ENCODE results near the gene PIP4P1. TPM values are rescaled to one million over a fixed set of nuclear protein-coding genes. Genes with fewer than 3 reads are reported as not detected.
A peak's percentile ranks its signal among the peaks of the same experiment; 100 is the strongest.
"Not testable (repeated sequence)": the region's sequence is repeated elsewhere in the genome, so short reads cannot be mapped to it uniquely, and the experiment has no call there.

Gene PIP4P1
- total RNA-seq, 4 donors from 2014 or later: 12.2 to 23.2 (median 20.1) TPM

GRCh38 chr14:20458031-20458789 lies 3.0 kb downstream of the PIP4P1 start:
- ATAC-seq: no peak
- peaks cover 2 to 39% of the 10 kb centered on the region in 2 donors for H3K36me3 ChIP-seq
- no peaks in the 10 kb centered on the region for H3K9me3 ChIP-seq
- H3K27ac ChIP-seq: peak overlapping the region in 2 of 4 donors; percentile 25 to 47
- WGBS, 2 donors (ENCODE audit: low coverage in 1 of 2): 57 to 83% methylated on average over 1 to 7 of the region's 8 CpGs
- peaks cover 9 to 63% (median 27%) of the 10 kb centered on the region in 3 donors for H3K4me1 ChIP-seq
- H3K27me3 ChIP-seq: no peaks in the 10 kb centered on the region
- TF ChIP-seq POLR2AphosphoS5 (IDR thresholded peaks at IDR 0.05) (no peak), EP300 (IDR thresholded peaks at IDR 0.05) (no peak), POLR2A (IDR thresholded peaks at IDR 0.05) (no peak), CTCF (IDR thresholded peaks at IDR 0.05) (no peak)
- H3K4me3 ChIP-seq: no peak overlapping the region

GRCh38 chr14:20456971-20457370 lies 4.3 kb downstream of the PIP4P1 start:
- no peak for TF ChIP-seq POLR2AphosphoS5 (IDR thresholded peaks at IDR 0.05)
- TF ChIP-seq CTCF (IDR thresholded peaks at IDR 0.05): no peak
- TF ChIP-seq EP300 (IDR thresholded peaks at IDR 0.05): no peak
- no peak for TF ChIP-seq POLR2A (IDR thresholded peaks at IDR 0.05)
- ATAC-seq: no peak
- WGBS, 2 donors (ENCODE audit: low coverage in 1 of 2): 64 to 86% methylated on average over 8 to 11 of the region's 13 CpGs

GRCh38 chr14:20455355-20456300 lies 5.6 kb downstream of the PIP4P1 start:
- Histone ChIP-seq H3K36me3 (peaks cover 2 to 60% of the 10 kb centered on the region in 2 donors), H3K27ac (peak overlapping the region; percentile 81 to 97 (median 94)), H3K9me3 (no peaks in the 10 kb centered on the region), H3K27me3 (no peaks in the 10 kb centered on the region), H3K4me3 (peak overlapping the region; percentile 72 to 83), H3K4me1 (peaks cover 9 to 67% (median 27%) of the 10 kb centered on the region in 3 donors)
- WGBS, 2 donors (ENCODE audit: low coverage in 1 of 2): 0 to 1% methylated on average over 34 to 35 of the region's 39 CpGs
- ATAC-seq: peak; percentile 63
- no peak for TF ChIP-seq POLR2A (IDR thresholded peaks at IDR 0.05)
- no peak for TF ChIP-seq POLR2AphosphoS5 (IDR thresholded peaks at IDR 0.05)
- no peak for TF ChIP-seq CTCF (IDR thresholded peaks at IDR 0.05)
- no peak for TF ChIP-seq EP300 (IDR thresholded peaks at IDR 0.05)

More at GRCh38 chr14:20456971-20457370, 4.3 kb downstream of the PIP4P1 start:
- Histone ChIP-seq H3K27me3 (no peaks in the 10 kb centered on the region), H3K27ac (peak overlapping the region in 1 of 4 donors; percentile 6), H3K4me3 (no peak overlapping the region), H3K4me1 (peaks cover 9 to 71% (median 27%) of the 10 kb centered on the region in 3 donors), H3K36me3 (peaks cover 2 to 47% of the 10 kb centered on the region in 2 donors), H3K9me3 (no peaks in the 10 kb centered on the region)

GRCh38 chr14:20454516-20455354 lies 6.5 kb downstream of the PIP4P1 start, which contains the start of the genes APEX1 and OSGEP:
Gene APEX1, plus strand, starts transcription at chr14:20455226. Its CDS starts 420 bp downstream, at chr14:20455646.
Gene OSGEP, minus strand, starts transcription at chr14:20454812. Its CDS starts 129 bp downstream, at chr14:20454683.
- no peak for TF ChIP-seq EP300 (IDR thresholded peaks at IDR 0.05)
- peak; percentile 76 to 79 for TF ChIP-seq POLR2A (IDR thresholded peaks at IDR 0.05)
- TF ChIP-seq CTCF (IDR thresholded peaks at IDR 0.05): peak in 1 of 4 experiments; percentile 2
- TF ChIP-seq POLR2AphosphoS5 (IDR thresholded peaks at IDR 0.05): peak; percentile 87
- Histone ChIP-seq H3K27me3 (no peaks in the 10 kb centered on the region), H3K9me3 (no peaks in the 10 kb centered on the region), H3K4me1 (peaks cover 9 to 58% (median 18%) of the 10 kb centered on the region in 3 donors), H3K27ac (peak within 1 kb of the TSS; percentile 81 to 97 (median 94)), H3K36me3 (peaks cover 2 to 66% of the 10 kb centered on the region in 2 donors), H3K4me3 (peak within 1 kb of the TSS; percentile 72 to 83)
- peak; percentile 95 for ATAC-seq
- 0 to 1% methylated on average over 3 to 15 of the region's 56 CpGs for WGBS, 2 donors (ENCODE audit: low coverage in 1 of 2)

- not testable (repeated sequence) for H3K27ac ChIP-seq, H3K4me3 ChIP-seq, H3K27me3 ChIP-seq, H3K9me3 ChIP-seq, ATAC-seq
- peaks cover 0 to 66% of the 10 kb centered on the region in 2 donors for H3K36me3 ChIP-seq
- 88% methylated on average over 8 of the region's 8 CpGs; no CpG with 5 or more reads in 1 of the 2 donors for WGBS, 2 donors (ENCODE audit: low coverage in 1 of 2)
- peaks cover 9 to 39% (median 13%) of the 10 kb centered on the region in 3 donors for H3K4me1 ChIP-seq
Measured at GRCh38 chr14:20452831-20453230, 8.4 kb downstream of the PIP4P1 start.

Data from gastroesophageal sphincter (tissue), 4 donors.